NCI-H1436 (cell line): ENCODE measurements around the gene RAC3.
"Not testable (repeated sequence)": the region's sequence is repeated elsewhere in the genome, so short reads cannot be mapped to it uniquely, and the experiment has no call there.

Experiments
- DNase-seq: peaks from one replicate; lab custom pipeline; 2025; lab: John Stamatoyannopoulos, UW

The RAC3 gene

GRCh38 chr17:82024859-82025258 is 6.6 kb upstream of the RAC3 start:
- no peak for DNase-seq

- DNase-seq = no peak
Observed at GRCh38 chr17:82025401-82026107, 5.9 kb upstream of the RAC3 start.

GRCh38 chr17:82028246-82028645 is 3.2 kb upstream of the RAC3 start:
- no peak for DNase-seq

- DNase-seq = no peak
Observed at GRCh38 chr17:82028966-82029365, 2.5 kb upstream of the RAC3 start.

- no peak for DNase-seq
Observed at GRCh38 chr17:82029391-82029790, 2.1 kb upstream of the RAC3 start.

GRCh38 chr17:82029990-82030469 is 1.4 kb upstream of the RAC3 start:
- DNase-seq = no peak

GRCh38 chr17:82030470-82031302 is 792 bp upstream of the RAC3 start:
- DNase-seq = peak; percentile 82

- DNase-seq = peak; percentile 62
Observed at GRCh38 chr17:82031885-82032627, 578 bp downstream of the RAC3 start.

GRCh38 chr17:82033359-82034085 is 2.0 kb downstream of the RAC3 start:
- no peak for DNase-seq

- no peak for DNase-seq
Observed at GRCh38 chr17:82034371-82035011, 3.0 kb downstream of the RAC3 start.

GRCh38 chr17:82035488-82035887 is 4.0 kb downstream of the RAC3 start:
- DNase-seq = no peak

- DNase-seq = no peak
Observed at GRCh38 chr17:82035956-82036633, 4.6 kb downstream of the RAC3 start.

GRCh38 chr17:82036634-82037091 is 5.2 kb downstream of the RAC3 start:
- no peak for DNase-seq

GRCh38 chr17:82037092-82037888 is 5.8 kb downstream of the RAC3 start, which contains the start of gene DCXR:
TSS of gene DCXR (minus strand) at chr17:82037697. CDS start at chr17:82037682, 15 bp downstream.
- peak; percentile 99 for DNase-seq

- DNase-seq = no peak
Observed at GRCh38 chr17:82037889-82038195, 6.4 kb downstream of the RAC3 start.

- DNase-seq = not testable (repeated sequence)
Observed at GRCh38 chr17:82038796-82039409, 7.4 kb downstream of the RAC3 start.

GRCh38 chr17:82039695-82040299 is 8.3 kb downstream of the RAC3 start:
- no peak for DNase-seq

- DNase-seq = no peak
Observed at GRCh38 chr17:82041144-82041814, 9.8 kb downstream of the RAC3 start.
